HG03066 (cell line): ENCODE results near the gene TMEM132A.

Experiments
- ATAC-seq: cut with Tn5 transposase; IDR thresholded peaks from one replicate; pipeline ENCODE4 v1.9.1; 2021; ENCODE audit warnings: low read depth; ENCODE audit not compliant: unreplicated experiment

The TMEM132A gene

DNA sequence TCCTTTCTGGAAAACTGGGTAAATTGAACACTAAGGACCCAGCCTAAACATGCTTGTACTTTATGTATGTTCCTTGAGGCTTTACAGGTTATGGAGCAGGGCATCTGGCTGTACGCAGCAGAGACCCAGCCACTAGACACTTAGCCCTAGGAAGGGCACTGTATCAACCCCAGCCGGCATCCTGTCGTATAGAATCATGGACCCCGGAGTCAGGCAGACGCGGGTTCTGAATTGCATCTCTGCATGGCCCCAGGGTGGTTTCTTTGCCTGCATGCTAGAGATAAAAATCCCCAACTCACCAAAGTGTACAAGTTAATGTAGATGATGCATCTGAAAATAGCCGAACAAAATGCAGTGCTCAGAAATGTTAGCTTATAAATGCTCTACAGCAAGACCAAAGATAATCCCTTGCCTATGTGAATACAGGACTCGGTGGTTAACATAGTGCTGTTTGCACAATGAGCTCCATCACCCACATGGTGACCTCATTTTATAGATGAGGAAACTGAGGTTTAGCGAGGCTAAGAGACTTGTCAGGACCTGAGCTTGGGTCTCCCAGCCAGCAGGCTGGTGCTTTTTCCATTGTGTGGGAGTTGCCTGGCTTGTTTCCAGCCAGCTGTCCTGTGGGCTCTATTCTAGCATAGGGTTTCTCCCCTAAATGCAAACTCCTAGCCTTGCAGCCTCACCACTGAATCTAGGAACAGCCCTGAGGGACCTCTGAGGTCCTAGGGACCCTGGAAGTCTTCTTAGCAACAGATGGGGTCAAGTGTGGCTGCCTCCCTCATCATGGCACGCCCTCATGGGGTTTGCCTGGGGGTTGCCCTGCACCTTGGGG lies 54.5 kb downstream of the TMEM132A start:
- no peak for ATAC-seq

GRCh38 chr11:60981515-60981914 lies 57.3 kb downstream of the TMEM132A start:
- ATAC-seq, result no peak

DNA sequence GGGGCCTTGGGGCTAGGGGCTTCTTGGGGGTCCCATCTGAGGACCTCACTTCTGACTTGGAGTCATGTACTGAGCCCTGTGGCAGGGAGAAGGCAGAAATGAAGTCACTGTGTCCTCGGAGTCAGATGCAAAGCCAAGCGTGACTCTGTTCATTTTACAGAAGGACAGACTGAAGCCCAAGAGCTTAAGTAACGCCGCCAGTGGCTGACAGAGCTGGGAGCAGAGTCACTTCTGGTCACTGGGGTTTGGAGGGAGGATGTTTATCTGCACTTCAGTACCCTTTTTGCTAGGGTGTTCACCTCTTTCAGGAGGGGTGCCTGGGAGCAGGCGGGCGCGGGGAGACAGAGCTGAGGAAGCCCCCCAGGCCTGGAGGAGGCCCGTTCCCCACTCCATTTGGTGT lies 57.9 kb downstream of the TMEM132A start:
- ATAC-seq, result no peak

DNA sequence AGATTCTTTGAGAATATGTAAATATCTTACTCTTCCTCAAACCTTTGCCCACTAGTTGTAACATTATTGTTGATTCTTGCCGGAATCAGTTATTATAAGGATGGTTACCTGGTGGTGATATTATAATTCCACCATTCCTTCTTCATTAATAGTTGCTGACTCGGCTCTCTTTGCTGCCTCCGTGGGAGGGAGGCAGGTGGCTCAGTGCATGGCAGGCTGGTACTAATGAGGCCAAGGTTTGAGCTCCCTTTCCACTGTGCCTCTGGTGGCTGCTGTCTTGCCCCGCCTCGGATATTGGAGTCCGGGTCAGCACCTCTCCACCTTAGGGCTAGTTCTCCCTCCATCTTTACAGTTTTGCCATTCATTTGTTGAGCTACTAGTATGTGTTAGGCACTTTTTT lies 59.9 kb downstream of the TMEM132A start:
- ATAC-seq, result no peak

GRCh38 chr11:60984636-60985035 lies 60.4 kb downstream of the TMEM132A start:
- ATAC-seq, result no peak

GRCh38 chr11:60985501-60985900 lies 61.2 kb downstream of the TMEM132A start:
- ATAC-seq, result no peak

DNA sequence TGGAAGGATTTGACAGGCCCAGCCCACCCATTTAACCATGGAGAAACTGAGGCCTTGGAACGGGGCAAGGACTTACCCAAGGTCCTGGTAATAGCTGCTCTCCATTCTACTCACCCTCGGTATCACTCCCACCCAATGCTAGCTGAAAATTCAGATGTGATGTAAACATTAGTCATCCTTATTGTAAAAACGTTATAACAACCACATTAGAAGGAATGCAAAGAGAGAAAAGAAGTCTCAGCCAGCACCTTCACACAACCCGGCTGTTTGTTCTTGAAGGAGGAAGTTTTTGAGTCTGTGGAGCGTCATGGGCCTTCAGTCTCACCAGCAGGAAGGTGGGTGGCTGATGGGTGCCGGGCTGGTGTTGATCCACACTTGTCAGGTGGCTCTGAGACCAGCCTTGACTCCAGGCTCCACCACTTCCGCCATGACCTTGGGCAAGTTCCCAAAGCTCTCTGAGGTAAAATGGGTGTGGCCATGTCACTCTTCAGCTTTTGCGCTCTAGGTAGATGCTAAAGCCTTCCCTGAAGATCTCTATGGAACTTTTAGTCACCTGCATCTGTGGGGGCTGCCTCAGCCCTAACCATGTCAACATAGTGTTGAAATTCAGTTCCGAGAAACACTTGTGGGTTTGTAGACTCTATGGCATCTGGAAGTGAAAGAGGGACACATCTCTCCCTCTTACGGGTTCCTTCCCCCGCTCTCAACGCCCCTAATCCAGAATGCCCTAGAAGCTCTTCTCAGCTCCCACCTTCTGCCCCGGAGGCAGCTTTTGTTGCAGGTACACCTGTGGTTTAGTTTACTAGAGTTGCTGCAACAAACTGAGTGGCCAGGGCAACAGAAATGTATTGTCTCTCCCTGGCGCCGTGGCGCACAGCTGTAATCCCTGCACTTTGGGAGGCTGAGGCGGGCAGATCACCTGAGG lies 62.0 kb downstream of the TMEM132A start:
- ATAC-seq, result no peak
